ENCODE results near the gene FIG4.
A peak's percentile ranks its signal among the peaks of the same experiment; 100 is the strongest.

The FIG4 gene

DNA sequence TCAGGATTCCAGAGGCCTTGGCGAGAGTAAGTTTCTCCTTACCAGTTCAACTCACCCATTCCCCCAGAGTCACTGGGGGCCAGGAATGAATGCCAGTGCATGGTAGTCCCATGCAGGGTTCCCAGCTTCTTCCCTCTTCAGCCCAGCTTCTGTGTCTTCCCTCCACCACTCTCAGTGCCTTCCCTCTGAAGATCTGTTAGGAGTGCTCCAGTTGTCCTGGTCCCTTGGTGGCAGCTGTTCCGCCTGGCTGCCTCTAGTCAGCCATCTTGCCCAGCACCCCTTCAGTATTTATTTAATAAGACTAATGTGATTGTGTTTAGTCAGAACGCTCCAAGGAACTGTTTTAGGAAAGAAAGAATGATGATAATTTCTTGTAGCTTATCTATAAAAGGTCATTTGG is 23.1 kb downstream of the FIG4 start:
- ChIA-PET POLR2A (no interaction called here), CTCF (interaction anchor here (1.0 to 2.4 kb wide), 4 partner anchors 11 to 676 kb away, joined by 3 to 8 read pairs (median 4); no protein-coding TSS in a partner anchor)
- 100% methylated on average over 1 of the region's 3 CpGs for WGBS (ENCODE audit: insufficient coverage)

DNA sequence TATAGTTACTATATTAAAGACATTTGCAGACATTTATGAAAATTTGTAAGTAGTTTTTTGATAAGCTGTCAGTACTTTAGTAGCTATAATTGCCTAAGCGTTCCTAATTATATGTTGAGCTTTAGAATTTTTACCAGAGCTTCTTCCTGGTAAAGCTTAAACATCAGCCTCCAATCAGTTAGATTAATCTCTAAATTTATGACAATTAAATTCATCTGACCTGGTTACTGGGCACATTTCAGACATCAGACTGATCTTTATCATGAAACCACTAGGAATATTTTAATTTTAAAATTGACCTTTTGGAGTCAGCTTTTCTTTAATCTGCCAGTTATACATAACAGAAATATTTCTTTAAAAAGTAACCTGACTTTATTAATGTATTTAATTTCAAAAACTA is 23.5 kb downstream of the FIG4 start:
- no peaks in the 10 kb centered on the region for H3K27me3 ChIP-seq (replicated peaks in 2 of 5; ENCODE audit: control insufficient read depth in 4 of 5, insufficient read depth in 5 of 5, low read length in 4 of 5)
- POLR2A ChIA-PET: no interaction called here
- H3K36me3 ChIP-seq (ENCODE audit: control insufficient read depth in 4 of 4, insufficient read depth in 4 of 4, low read length in 3 of 4): peaks cover 0 to 6% (median 1%) of the 10 kb centered on the region in 4 experiments
- CTCF ChIA-PET: interaction anchor here (1.0 to 1.7 kb wide), 3 partner anchors 11 to 676 kb away, joined by 3 to 4 read pairs (median 3); no protein-coding TSS in a partner anchor
- H3K27ac ChIP-seq (ENCODE audit: insufficient read depth in 1 of 2, low read depth in 1 of 2, low read length in 2 of 2, poor library complexity in 1 of 2, severe bottlenecking in 2 of 2): no peak overlapping the region
- no peak for DNase-seq
- H3K9me3 ChIP-seq (ENCODE audit: control extremely low read depth in 1 of 5, control insufficient read depth in 4 of 5, insufficient read depth in 2 of 5, low read depth in 1 of 5, low read length in 4 of 5): peaks cover 0 to 6% (median 4%) of the 10 kb centered on the region in 5 experiments
- WGBS (ENCODE audit: insufficient coverage): no CpG with 5 or more reads among the region's 1 CpG
- no peak overlapping the region for H3K4me3 ChIP-seq (ENCODE audit: control insufficient read depth in 1 of 7, extremely low read depth in 1 of 7, insufficient read depth in 4 of 7, low read depth in 2 of 7, low read length in 6 of 7)
- peaks cover 0 to 7% (median 0%) of the 10 kb centered on the region in 4 experiments for H3K4me1 ChIP-seq (ENCODE audit: control extremely low read depth in 1 of 4, control insufficient read depth in 4 of 4, insufficient read depth in 4 of 4, low read length in 3 of 4)

More for the DNA sequence above, 23.1 kb downstream of the FIG4 start:
- peaks cover 0 to 6% (median 1%) of the 10 kb centered on the region in 4 experiments for H3K36me3 ChIP-seq (ENCODE audit: control insufficient read depth in 4 of 4, insufficient read depth in 4 of 4, low read length in 3 of 4)
- no peak overlapping the region for H3K4me3 ChIP-seq (ENCODE audit: control insufficient read depth in 1 of 7, extremely low read depth in 1 of 7, insufficient read depth in 4 of 7, low read depth in 2 of 7, low read length in 6 of 7)
- H3K27ac ChIP-seq (ENCODE audit: insufficient read depth in 1 of 2, low read depth in 1 of 2, low read length in 2 of 2, poor library complexity in 1 of 2, severe bottlenecking in 2 of 2): no peak overlapping the region
- H3K27me3 ChIP-seq (replicated peaks in 2 of 5; ENCODE audit: control insufficient read depth in 4 of 5, insufficient read depth in 5 of 5, low read length in 4 of 5): no peaks in the 10 kb centered on the region
- peaks cover 0 to 7% (median 4%) of the 10 kb centered on the region in 5 experiments for H3K9me3 ChIP-seq (ENCODE audit: control extremely low read depth in 1 of 5, control insufficient read depth in 4 of 5, insufficient read depth in 2 of 5, low read depth in 1 of 5, low read length in 4 of 5)
- H3K4me1 ChIP-seq (ENCODE audit: control extremely low read depth in 1 of 4, control insufficient read depth in 4 of 4, insufficient read depth in 4 of 4, low read length in 3 of 4): peaks cover 0 to 7% (median 0%) of the 10 kb centered on the region in 4 experiments
- no peak for DNase-seq

DNA sequence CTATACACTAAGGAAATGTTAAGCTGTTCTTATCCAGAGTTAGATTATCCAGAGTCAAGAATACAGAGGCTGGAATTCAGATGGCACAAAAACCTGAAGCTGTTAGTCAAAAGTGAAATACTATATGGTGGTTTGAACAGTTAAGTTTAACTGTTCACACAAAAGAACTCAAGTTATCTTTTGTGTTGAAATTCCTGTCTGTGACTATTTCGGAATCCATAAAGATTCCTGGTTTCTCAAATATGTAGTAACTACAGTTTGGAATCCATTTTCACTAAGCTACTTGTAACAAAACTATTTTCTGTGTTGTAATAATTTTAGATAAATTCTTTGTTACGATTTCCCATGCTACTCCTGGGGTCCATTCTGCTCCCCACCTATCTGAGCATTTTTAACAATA is 24.5 kb downstream of the FIG4 start:
- no CpG with 5 or more reads among the region's 2 CpGs for WGBS (ENCODE audit: insufficient coverage)
- POLR2A ChIA-PET: no interaction called here
- peaks cover 0 to 7% (median 0%) of the 10 kb centered on the region in 4 experiments for H3K4me1 ChIP-seq (ENCODE audit: control extremely low read depth in 1 of 4, control insufficient read depth in 4 of 4, insufficient read depth in 4 of 4, low read length in 3 of 4)
- peaks cover 0 to 6% (median 1%) of the 10 kb centered on the region in 4 experiments for H3K36me3 ChIP-seq (ENCODE audit: control insufficient read depth in 4 of 4, insufficient read depth in 4 of 4, low read length in 3 of 4)
- no peak overlapping the region for H3K27ac ChIP-seq (ENCODE audit: insufficient read depth in 1 of 2, low read depth in 1 of 2, low read length in 2 of 2, poor library complexity in 1 of 2, severe bottlenecking in 2 of 2)
- H3K4me3 ChIP-seq (ENCODE audit: control insufficient read depth in 1 of 7, extremely low read depth in 1 of 7, insufficient read depth in 4 of 7, low read depth in 2 of 7, low read length in 6 of 7): no peak overlapping the region
- no peak for DNase-seq
- peaks cover 0 to 5% (median 2%) of the 10 kb centered on the region in 5 experiments for H3K9me3 ChIP-seq (ENCODE audit: control extremely low read depth in 1 of 5, control insufficient read depth in 4 of 5, insufficient read depth in 2 of 5, low read depth in 1 of 5, low read length in 4 of 5)
- CTCF ChIA-PET: interaction anchor here (1.2 to 1.7 kb wide), 4 partner anchors 12 to 675 kb away, joined by 3 to 5 read pairs (median 4); no protein-coding TSS in a partner anchor
- no peaks in the 10 kb centered on the region for H3K27me3 ChIP-seq (replicated peaks in 2 of 5; ENCODE audit: control insufficient read depth in 4 of 5, insufficient read depth in 5 of 5, low read length in 4 of 5)

DNA sequence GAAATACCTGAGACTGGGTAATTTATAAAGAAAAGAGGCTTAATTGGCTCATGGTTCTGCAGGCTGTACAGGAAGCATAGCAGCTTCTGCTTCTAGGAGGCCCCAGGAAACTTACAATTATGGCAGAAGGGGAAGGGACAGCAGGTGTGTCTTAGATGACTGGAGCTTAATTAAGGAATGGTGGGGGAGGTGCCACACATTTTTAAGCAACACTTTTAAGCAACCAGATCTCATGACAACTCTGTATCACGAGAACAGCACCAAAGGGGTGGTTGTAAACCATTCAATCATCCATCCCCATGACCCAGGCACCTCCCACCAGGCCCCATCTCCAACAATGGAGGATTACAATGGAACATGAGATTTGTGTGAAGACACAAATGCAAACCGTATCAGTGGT is 26.9 kb downstream of the FIG4 start:
- no peak overlapping the region for H3K4me3 ChIP-seq (ENCODE audit: control insufficient read depth in 1 of 7, extremely low read depth in 1 of 7, insufficient read depth in 4 of 7, low read depth in 2 of 7, low read length in 6 of 7)
- peak in 2 of 3 donors; percentile 18 to 19 for DNase-seq
- ChIA-PET CTCF (interaction anchor here (0.8 kb wide), 1 partner anchor 72 kb away, joined by 3 read pairs; no protein-coding TSS in a partner anchor), POLR2A (no interaction called here)
- WGBS (ENCODE audit: insufficient coverage): no CpG with 5 or more reads among the region's 2 CpGs
- no peaks in the 10 kb centered on the region for H3K27me3 ChIP-seq (replicated peaks in 2 of 5; ENCODE audit: control insufficient read depth in 4 of 5, insufficient read depth in 5 of 5, low read length in 4 of 5)
- no peak overlapping the region for H3K27ac ChIP-seq (ENCODE audit: insufficient read depth in 1 of 2, low read depth in 1 of 2, low read length in 2 of 2, poor library complexity in 1 of 2, severe bottlenecking in 2 of 2)
- H3K9me3 ChIP-seq (ENCODE audit: control extremely low read depth in 1 of 5, control insufficient read depth in 4 of 5, insufficient read depth in 2 of 5, low read depth in 1 of 5, low read length in 4 of 5): no peaks in the 10 kb centered on the region
- peaks cover 0 to 7% (median 0%) of the 10 kb centered on the region in 4 experiments for H3K4me1 ChIP-seq (ENCODE audit: control extremely low read depth in 1 of 4, control insufficient read depth in 4 of 4, insufficient read depth in 4 of 4, low read length in 3 of 4)
- H3K36me3 ChIP-seq (ENCODE audit: control insufficient read depth in 4 of 4, insufficient read depth in 4 of 4, low read length in 3 of 4): peaks cover 0 to 6% (median 1%) of the 10 kb centered on the region in 4 experiments

DNA sequence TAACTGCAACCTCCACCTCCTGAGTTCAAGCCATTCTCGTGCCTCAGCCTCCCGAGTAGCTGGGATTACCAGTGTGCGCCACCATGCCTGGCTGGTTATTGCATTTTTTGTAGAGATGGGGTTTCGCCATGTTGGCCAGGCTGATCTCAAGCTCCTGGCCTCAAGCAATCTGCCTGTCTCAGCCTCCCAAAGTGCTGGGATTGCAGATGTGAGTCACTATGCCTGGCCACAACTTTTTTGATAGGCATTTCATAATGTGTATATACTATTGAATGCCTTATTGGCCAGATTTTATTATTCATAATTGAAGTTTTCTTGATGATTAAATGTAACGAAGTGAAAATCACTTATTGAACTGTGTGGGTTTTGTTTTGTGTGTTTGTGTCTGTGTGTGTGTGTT is 27.9 kb downstream of the FIG4 start:
- ChIA-PET CTCF (interaction anchor here (0.6 kb wide), 1 partner anchor 308 kb away, joined by 3 read pairs; no protein-coding TSS in a partner anchor), POLR2A (interaction anchor here (0.7 kb wide), 1 partner anchor 33 kb away, joined by 6 read pairs; no protein-coding TSS in a partner anchor)
- H3K27ac ChIP-seq (ENCODE audit: insufficient read depth in 1 of 2, low read depth in 1 of 2, low read length in 2 of 2, poor library complexity in 1 of 2, severe bottlenecking in 2 of 2): no peak overlapping the region
- H3K27me3 ChIP-seq (replicated peaks in 2 of 5; ENCODE audit: control insufficient read depth in 4 of 5, insufficient read depth in 5 of 5, low read length in 4 of 5): no peaks in the 10 kb centered on the region
- WGBS (ENCODE audit: insufficient coverage): 100% methylated on average over 1 of the region's 5 CpGs
- no peak for DNase-seq
- no peaks in the 10 kb centered on the region for H3K9me3 ChIP-seq (ENCODE audit: control extremely low read depth in 1 of 5, control insufficient read depth in 4 of 5, insufficient read depth in 2 of 5, low read depth in 1 of 5, low read length in 4 of 5)
- H3K36me3 ChIP-seq (ENCODE audit: control insufficient read depth in 4 of 4, insufficient read depth in 4 of 4, low read length in 3 of 4): peaks cover 0 to 6% (median 5%) of the 10 kb centered on the region in 4 experiments
- H3K4me1 ChIP-seq (ENCODE audit: control extremely low read depth in 1 of 4, control insufficient read depth in 4 of 4, insufficient read depth in 4 of 4, low read length in 3 of 4): peaks cover 0 to 7% (median 0%) of the 10 kb centered on the region in 4 experiments
- no peak overlapping the region for H3K4me3 ChIP-seq (ENCODE audit: control insufficient read depth in 1 of 7, extremely low read depth in 1 of 7, insufficient read depth in 4 of 7, low read depth in 2 of 7, low read length in 6 of 7)

DNA sequence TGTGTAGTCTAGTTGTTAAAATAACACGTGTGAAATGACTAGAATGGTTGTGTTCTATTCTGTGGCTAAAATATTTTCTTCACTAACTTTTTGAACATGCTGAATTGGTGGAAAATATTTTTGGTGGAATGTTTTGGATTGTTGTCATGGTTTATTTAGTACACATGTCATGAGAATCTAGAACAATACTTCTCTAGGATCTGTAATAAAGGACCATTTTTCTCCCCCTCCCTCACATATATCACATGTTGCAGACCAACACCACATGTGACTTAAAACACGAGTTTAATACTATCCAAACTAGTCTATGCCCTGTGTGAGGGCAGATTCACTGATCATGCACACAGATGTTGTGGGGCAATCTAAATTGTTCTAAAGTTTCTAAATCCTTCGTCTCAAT is 29.2 kb downstream of the FIG4 start:
- H3K27ac ChIP-seq (ENCODE audit: insufficient read depth in 1 of 2, low read depth in 1 of 2, low read length in 2 of 2, poor library complexity in 1 of 2, severe bottlenecking in 2 of 2): no peak overlapping the region
- CTCF ChIA-PET: interaction anchor here (0.9 kb wide), 1 partner anchor 15 kb away, joined by 3 read pairs; no protein-coding TSS in a partner anchor

DNA sequence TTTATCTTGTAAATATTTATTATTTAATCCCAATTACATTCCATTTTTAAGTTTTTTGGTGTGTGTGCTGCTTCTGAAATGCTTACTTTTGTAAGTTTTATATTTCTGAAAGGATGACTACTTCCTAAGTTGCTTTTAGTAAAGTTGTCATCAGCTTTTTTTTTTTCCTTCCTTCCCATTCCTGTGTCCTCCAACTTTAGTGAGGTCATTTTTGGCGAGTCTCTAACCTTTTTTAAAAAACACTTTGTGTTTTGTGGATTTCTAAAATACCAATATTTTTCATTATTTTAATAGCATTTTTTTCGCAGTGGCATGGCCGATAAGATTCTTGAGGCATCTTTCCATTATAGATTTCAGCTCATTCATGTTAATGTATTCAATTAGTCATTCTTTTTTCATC is 30.9 kb downstream of the FIG4 start:
- Histone ChIP-seq H3K9me3 (ENCODE audit: control extremely low read depth in 1 of 5, control insufficient read depth in 4 of 5, insufficient read depth in 2 of 5, low read depth in 1 of 5, low read length in 4 of 5) (no peaks in the 10 kb centered on the region), H3K4me3 (ENCODE audit: control insufficient read depth in 1 of 7, extremely low read depth in 1 of 7, insufficient read depth in 4 of 7, low read depth in 2 of 7, low read length in 6 of 7) (no peak overlapping the region), H3K4me1 (ENCODE audit: control extremely low read depth in 1 of 4, control insufficient read depth in 4 of 4, insufficient read depth in 4 of 4, low read length in 3 of 4) (peaks cover 0 to 7% (median 0%) of the 10 kb centered on the region in 4 experiments), H3K27me3 (replicated peaks in 2 of 5; ENCODE audit: control insufficient read depth in 4 of 5, insufficient read depth in 5 of 5, low read length in 4 of 5) (no peaks in the 10 kb centered on the region), H3K27ac (ENCODE audit: insufficient read depth in 1 of 2, low read depth in 1 of 2, low read length in 2 of 2, poor library complexity in 1 of 2, severe bottlenecking in 2 of 2) (no peak overlapping the region), H3K36me3 (ENCODE audit: control insufficient read depth in 4 of 4, insufficient read depth in 4 of 4, low read length in 3 of 4) (peaks cover 0 to 9% (median 6%) of the 10 kb centered on the region in 4 experiments)
- 83% methylated on average over 1 of the region's 3 CpGs for WGBS (ENCODE audit: insufficient coverage)
- CTCF ChIA-PET: interaction anchor here (0.9 to 1.7 kb wide), 2 partner anchors 17 to 336 kb away, joined by 3 to 4 read pairs; no protein-coding TSS in a partner anchor
- POLR2A ChIA-PET: no interaction called here
- no peak for DNase-seq

More for the DNA sequence above, 29.2 kb downstream of the FIG4 start:
- 94% methylated on average over 2 of the region's 3 CpGs for WGBS (ENCODE audit: insufficient coverage)
- peaks cover 0 to 9% (median 6%) of the 10 kb centered on the region in 4 experiments for H3K36me3 ChIP-seq (ENCODE audit: control insufficient read depth in 4 of 4, insufficient read depth in 4 of 4, low read length in 3 of 4)
- DNase-seq: no peak
- H3K4me3 ChIP-seq (ENCODE audit: control insufficient read depth in 1 of 7, extremely low read depth in 1 of 7, insufficient read depth in 4 of 7, low read depth in 2 of 7, low read length in 6 of 7): no peak overlapping the region
- peaks cover 0 to 7% (median 0%) of the 10 kb centered on the region in 4 experiments for H3K4me1 ChIP-seq (ENCODE audit: control extremely low read depth in 1 of 4, control insufficient read depth in 4 of 4, insufficient read depth in 4 of 4, low read length in 3 of 4)
- H3K27me3 ChIP-seq (replicated peaks in 2 of 5; ENCODE audit: control insufficient read depth in 4 of 5, insufficient read depth in 5 of 5, low read length in 4 of 5): no peaks in the 10 kb centered on the region
- no peaks in the 10 kb centered on the region for H3K9me3 ChIP-seq (ENCODE audit: control extremely low read depth in 1 of 5, control insufficient read depth in 4 of 5, insufficient read depth in 2 of 5, low read depth in 1 of 5, low read length in 4 of 5)
- POLR2A ChIA-PET: no interaction called here

All from common myeloid progenitor, CD34-positive (primary cell).